ENCODE data around the gene PTPN1. TPM values are rescaled to one million over a fixed set of nuclear protein-coding genes. Genes with fewer than 3 reads are reported as not detected.
A peak's percentile ranks its signal among the peaks of the same experiment; 100 is the strongest.

Gene PTPN1
- total RNA-seq, 2 experiments from 2014 or later: 62.5 to 74.7 TPM

GRCh38 chr20:50584687-50585086, 74.5 kb downstream of the PTPN1 start:
- CTCF ChIA-PET: interaction anchor here (1.6 kb wide), 2 partner anchors 11 to 120 kb away, joined by 3 to 4 read pairs; no protein-coding TSS in a partner anchor
- Mint-ChIP-seq H3K27ac (no peak overlapping the region), H3K27me3 (no peaks in the 10 kb centered on the region), H3K4me3 (no peak overlapping the region), H3K9me3 (ENCODE audit: low read depth) (no peaks in the 10 kb centered on the region), H3K4me1 (peaks cover 7% of the 10 kb centered on the region), H3K36me3 (peaks cover 39% of the 10 kb centered on the region)
- ATAC-seq (no peak), DNase-seq (no peak)

GRCh38 chr20:50585214-50585613, 75.0 kb downstream of the PTPN1 start:
- Mint-ChIP-seq H3K9me3 (ENCODE audit: low read depth) (no peaks in the 10 kb centered on the region), H3K36me3 (peaks cover 36% of the 10 kb centered on the region), H3K27ac (peak overlapping the region; percentile 37), H3K27me3 (no peaks in the 10 kb centered on the region), H3K4me3 (no peak overlapping the region), H3K4me1 (peaks cover 7% of the 10 kb centered on the region)
- CTCF ChIA-PET: interaction anchor here (1.6 to 2.3 kb wide), 3 partner anchors 10 to 121 kb away, joined by 3 to 6 read pairs (median 4); no protein-coding TSS in a partner anchor
- ATAC-seq (no peak), DNase-seq (no peak)

- H3K27me3 Mint-ChIP-seq: no peaks in the 10 kb centered on the region
- H3K4me1 Mint-ChIP-seq: peaks cover 7% of the 10 kb centered on the region
- H3K4me3 Mint-ChIP-seq: no peak overlapping the region
- CTCF ChIA-PET: interaction anchor here (1.3 to 2.3 kb wide), 5 partner anchors 9 to 106 kb away, joined by 3 to 6 read pairs (median 4); no protein-coding TSS in a partner anchor
- ATAC-seq (no peak), DNase-seq (no peak)
- no peak overlapping the region for H3K27ac Mint-ChIP-seq
- H3K9me3 Mint-ChIP-seq (ENCODE audit: low read depth): no peaks in the 10 kb centered on the region
- H3K36me3 Mint-ChIP-seq: peaks cover 31% of the 10 kb centered on the region
Measured at GRCh38 chr20:50585678-50586077, 75.5 kb downstream of the PTPN1 start.

- no peak for ATAC-seq
- Mint-ChIP-seq H3K36me3 (peaks cover 25% of the 10 kb centered on the region), H3K4me3 (no peak overlapping the region)
Measured at GRCh38 chr20:50586531-50587232, 76.5 kb downstream of the PTPN1 start.

GRCh38 chr20:50587291-50587961, 77.2 kb downstream of the PTPN1 start:
- DNase-seq (no peak), ATAC-seq (no peak)
- H3K4me3 Mint-ChIP-seq: no peak overlapping the region
- no peaks in the 10 kb centered on the region for H3K9me3 Mint-ChIP-seq (ENCODE audit: low read depth)
- no peak overlapping the region for H3K27ac Mint-ChIP-seq
- H3K4me1 Mint-ChIP-seq: peaks cover 7% of the 10 kb centered on the region
- H3K27me3 Mint-ChIP-seq: no peaks in the 10 kb centered on the region
- CTCF ChIA-PET: interaction anchor here (0.6 to 2.3 kb wide), 18 partner anchors 8 to 122 kb away, joined by 3 to 15 read pairs (median 6); partner anchors contain the start of gene PTPN1
- H3K36me3 Mint-ChIP-seq: peaks cover 19% of the 10 kb centered on the region

More at GRCh38 chr20:50586531-50587232, 76.5 kb downstream of the PTPN1 start:
- CTCF ChIA-PET: interaction anchor here (1.3 to 2.3 kb wide), 5 partner anchors 9 to 107 kb away, joined by 3 to 6 read pairs (median 4); no protein-coding TSS in a partner anchor
- H3K4me1 Mint-ChIP-seq: peaks cover 7% of the 10 kb centered on the region
- DNase-seq: no peak
- no peak overlapping the region for H3K27ac Mint-ChIP-seq
- no peaks in the 10 kb centered on the region for H3K9me3 Mint-ChIP-seq (ENCODE audit: low read depth)
- H3K27me3 Mint-ChIP-seq: no peaks in the 10 kb centered on the region

- ATAC-seq: peak; percentile 72
- Mint-ChIP-seq H3K27me3 (no peaks in the 10 kb centered on the region), H3K27ac (no peak overlapping the region), H3K4me1 (peaks cover 4% of the 10 kb centered on the region), H3K4me3 (no peak overlapping the region), H3K9me3 (ENCODE audit: low read depth) (no peaks in the 10 kb centered on the region), H3K36me3 (peaks cover 14% of the 10 kb centered on the region)
- CTCF ChIA-PET: interaction anchor here (0.6 to 2.1 kb wide), 33 partner anchors 9 to 609 kb away, joined by 3 to 15 read pairs (median 4); partner anchors contain the start of genes CEBPB and PTPN1
- peak; percentile 79 for DNase-seq
Measured at GRCh38 chr20:50588034-50588736, 78.0 kb downstream of the PTPN1 start.

- Mint-ChIP-seq H3K27ac (no peak overlapping the region), H3K27me3 (no peaks in the 10 kb centered on the region), H3K9me3 (ENCODE audit: low read depth) (no peaks in the 10 kb centered on the region), H3K4me1 (no peaks in the 10 kb centered on the region), H3K36me3 (peaks cover 10% of the 10 kb centered on the region), H3K4me3 (no peak overlapping the region)
- CTCF ChIA-PET: interaction anchor here (1.1 to 2.1 kb wide), 5 partner anchors 20 to 399 kb away, joined by 3 to 11 read pairs (median 5); partner anchors contain the start of gene CEBPB
- DNase-seq: no peak
- no peak for ATAC-seq
Measured at GRCh38 chr20:50589548-50590347, 79.6 kb downstream of the PTPN1 start.

GRCh38 chr20:50590348-50590664, 80.1 kb downstream of the PTPN1 start:
- H3K27me3 Mint-ChIP-seq: no peaks in the 10 kb centered on the region
- DNase-seq (no peak), ATAC-seq (no peak)
- CTCF ChIA-PET: interaction anchor here (2.1 kb wide), 1 partner anchor 400 kb away, joined by 5 read pairs; the partner anchor contains the start of gene CEBPB
- peaks cover 5% of the 10 kb centered on the region for H3K36me3 Mint-ChIP-seq
- no peaks in the 10 kb centered on the region for H3K9me3 Mint-ChIP-seq (ENCODE audit: low read depth)
- no peaks in the 10 kb centered on the region for H3K4me1 Mint-ChIP-seq
- H3K4me3 Mint-ChIP-seq: no peak overlapping the region
- H3K27ac Mint-ChIP-seq: no peak overlapping the region

- H3K9me3 Mint-ChIP-seq (ENCODE audit: low read depth): no peaks in the 10 kb centered on the region
- no peak overlapping the region for H3K4me3 Mint-ChIP-seq
- H3K4me1 Mint-ChIP-seq: no peaks in the 10 kb centered on the region
- CTCF ChIA-PET: interaction anchor here (1.1 kb wide), 1 partner anchor 413 kb away, joined by 4 read pairs; no protein-coding TSS in a partner anchor
- H3K27ac Mint-ChIP-seq: no peak overlapping the region
- H3K36me3 Mint-ChIP-seq: peaks cover 5% of the 10 kb centered on the region
- H3K27me3 Mint-ChIP-seq: no peaks in the 10 kb centered on the region
- no peak for ATAC-seq
- DNase-seq: no peak
Measured at GRCh38 chr20:50591233-50591852, 81.2 kb downstream of the PTPN1 start.

- no peak for ATAC-seq
Measured at GRCh38 chr20:50592282-50593004, 82.3 kb downstream of the PTPN1 start.

GRCh38 chr20:50593005-50593335, 82.8 kb downstream of the PTPN1 start:
- H3K36me3 Mint-ChIP-seq: peaks cover 5% of the 10 kb centered on the region
- DNase-seq (no peak), ATAC-seq (no peak)
- H3K4me3 Mint-ChIP-seq: no peak overlapping the region
- no peaks in the 10 kb centered on the region for H3K4me1 Mint-ChIP-seq
- no peaks in the 10 kb centered on the region for H3K27me3 Mint-ChIP-seq
- no peaks in the 10 kb centered on the region for H3K9me3 Mint-ChIP-seq (ENCODE audit: low read depth)
- no peak overlapping the region for H3K27ac Mint-ChIP-seq
- CTCF ChIA-PET: no interaction called here

More at GRCh38 chr20:50592282-50593004, 82.3 kb downstream of the PTPN1 start:
- H3K27me3 Mint-ChIP-seq: no peaks in the 10 kb centered on the region
- no peak overlapping the region for H3K27ac Mint-ChIP-seq
- H3K36me3 Mint-ChIP-seq: peaks cover 5% of the 10 kb centered on the region
- H3K4me1 Mint-ChIP-seq: no peaks in the 10 kb centered on the region
- no peaks in the 10 kb centered on the region for H3K9me3 Mint-ChIP-seq (ENCODE audit: low read depth)
- no peak for DNase-seq
- CTCF ChIA-PET: interaction anchor here (0.6 to 1.1 kb wide), 2 partner anchors 206 to 414 kb away, joined by 4 read pairs; no protein-coding TSS in a partner anchor
- no peak overlapping the region for H3K4me3 Mint-ChIP-seq

GRCh38 chr20:50594231-50594590, 84.0 kb downstream of the PTPN1 start:
- H3K4me3 Mint-ChIP-seq: no peak overlapping the region
- ATAC-seq (no peak), DNase-seq (no peak)
- no peaks in the 10 kb centered on the region for H3K4me1 Mint-ChIP-seq
- no peaks in the 10 kb centered on the region for H3K36me3 Mint-ChIP-seq
- H3K9me3 Mint-ChIP-seq (ENCODE audit: low read depth): no peaks in the 10 kb centered on the region
- peaks cover 2% of the 10 kb centered on the region for H3K27me3 Mint-ChIP-seq
- no peak overlapping the region for H3K27ac Mint-ChIP-seq
- CTCF ChIA-PET: interaction anchor here (0.8 kb wide), 1 partner anchor 93 kb away, joined by 3 read pairs; no protein-coding TSS in a partner anchor
